ENCODE measurements around the gene GRIK3.

GRIK3 gene

GRCh38 chr1:36884029-36884701 lies 150.2 kb downstream of the GRIK3 start:
- in situ Hi-C loops (cut with HindIII; ENCODE audit: low sequenced_read_pairs) = no loop called here

GRCh38 chr1:36883315-36883949 lies 150.9 kb downstream of the GRIK3 start:
- in situ Hi-C loops (cut with HindIII; ENCODE audit: low sequenced_read_pairs) = no loop called here

- in situ Hi-C loops (cut with HindIII; ENCODE audit: low sequenced_read_pairs) = no loop called here
Measured at GRCh38 chr1:36882536-36883285, 151.6 kb downstream of the GRIK3 start.

- in situ Hi-C loops (cut with HindIII; ENCODE audit: low sequenced_read_pairs) = no loop called here
Measured at GRCh38 chr1:36881541-36881940, 152.8 kb downstream of the GRIK3 start.

- in situ Hi-C loops (cut with HindIII; ENCODE audit: low sequenced_read_pairs) = no loop called here
Measured at GRCh38 chr1:36881068-36881405, 153.3 kb downstream of the GRIK3 start.

GRCh38 chr1:36880155-36881067 lies 153.9 kb downstream of the GRIK3 start:
- in situ Hi-C loops (cut with HindIII; ENCODE audit: low sequenced_read_pairs) = no loop called here

- in situ Hi-C loops (cut with HindIII; ENCODE audit: low sequenced_read_pairs) = no loop called here
Measured at GRCh38 chr1:36879613-36880012, 154.7 kb downstream of the GRIK3 start.

- in situ Hi-C loops (cut with HindIII; ENCODE audit: low sequenced_read_pairs) = no loop called here
Measured at GRCh38 chr1:36876990-36877389, 157.3 kb downstream of the GRIK3 start.

GRCh38 chr1:36874271-36875060 lies 159.8 kb downstream of the GRIK3 start:
- in situ Hi-C loops (cut with HindIII; ENCODE audit: low sequenced_read_pairs) = no loop called here

- in situ Hi-C loops (cut with HindIII; ENCODE audit: low sequenced_read_pairs) = no loop called here
Measured at GRCh38 chr1:36872858-36873257, 161.5 kb downstream of the GRIK3 start.

- in situ Hi-C loops (cut with HindIII; ENCODE audit: low sequenced_read_pairs) = no loop called here
Measured at GRCh38 chr1:36872126-36872754, 162.1 kb downstream of the GRIK3 start.

GRCh38 chr1:36871146-36871971 lies 163.0 kb downstream of the GRIK3 start:
- in situ Hi-C loops (cut with HindIII; ENCODE audit: low sequenced_read_pairs) = no loop called here

- in situ Hi-C loops (cut with HindIII; ENCODE audit: low sequenced_read_pairs) = no loop called here
Measured at GRCh38 chr1:36869826-36870225, 164.5 kb downstream of the GRIK3 start.

- in situ Hi-C loops (cut with HindIII; ENCODE audit: low sequenced_read_pairs) = no loop called here
Measured at GRCh38 chr1:36869054-36869453, 165.3 kb downstream of the GRIK3 start.

GRCh38 chr1:36867575-36867974 lies 166.7 kb downstream of the GRIK3 start:
- in situ Hi-C loops (cut with HindIII; ENCODE audit: low sequenced_read_pairs) = no loop called here

- in situ Hi-C loops (cut with HindIII; ENCODE audit: low sequenced_read_pairs) = no loop called here
Measured at GRCh38 chr1:36866169-36866814, 168.0 kb downstream of the GRIK3 start.

- in situ Hi-C loops (cut with HindIII; ENCODE audit: low sequenced_read_pairs) = no loop called here
Measured at GRCh38 chr1:36865602-36865900, 168.8 kb downstream of the GRIK3 start.

GRCh38 chr1:36864823-36865601 lies 169.3 kb downstream of the GRIK3 start:
- in situ Hi-C loops (cut with HindIII; ENCODE audit: low sequenced_read_pairs) = loop anchor here (5.0 kb wide), 2 partner anchors 103 to 207 kb away; no protein-coding TSS in a partner anchor
